Activated T-cell treated with anti-CD3 and anti-CD28 coated beads, Interleukin-2, amount 50 U/mL, for 48 hours (primary cell): Measurements from ENCODE around the gene IL12A.

ENCODE experiments used
- DNase-seq, 2 experiments: peaks; one replicate each; pipeline ENCODE4 v3.0.0-alpha.2; 2020

The IL12A gene

DNA sequence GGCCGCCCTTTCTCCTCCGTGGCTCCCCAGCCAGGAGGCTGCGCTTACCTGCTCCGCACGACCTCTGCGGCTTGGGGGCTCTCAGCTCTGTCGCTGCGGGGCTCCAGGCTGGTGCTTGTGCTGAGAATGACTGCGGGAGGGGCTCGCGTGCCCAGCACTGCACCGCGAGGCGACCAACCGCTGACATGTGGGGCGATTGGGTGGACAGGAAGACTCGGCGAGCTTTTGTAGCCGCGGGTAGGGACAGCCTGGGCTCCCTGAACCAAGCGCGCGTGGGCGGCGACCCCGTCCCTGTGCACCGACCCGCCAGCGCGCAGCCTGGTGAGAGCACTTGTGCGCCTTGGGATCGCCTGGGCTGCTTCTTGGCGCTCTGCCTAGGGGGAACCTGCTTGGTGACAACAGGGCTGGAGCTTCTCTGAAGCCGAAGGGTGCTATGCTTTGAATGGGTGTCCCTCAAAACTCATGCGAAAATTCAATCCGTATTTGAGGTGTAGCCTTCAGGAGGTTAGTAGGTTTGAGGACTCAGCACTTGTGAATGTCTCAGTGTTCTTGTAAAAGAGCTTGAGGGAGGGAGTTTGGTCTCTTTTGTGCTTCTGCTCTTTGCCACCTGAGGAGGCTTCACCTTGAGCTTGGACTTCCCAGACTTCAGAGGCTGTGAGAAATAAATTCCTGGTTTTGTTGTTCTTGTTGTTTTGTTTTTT, 50.4 kb downstream of the IL12A start:
- DNase-seq: peak; percentile 22 to 27

DNA sequence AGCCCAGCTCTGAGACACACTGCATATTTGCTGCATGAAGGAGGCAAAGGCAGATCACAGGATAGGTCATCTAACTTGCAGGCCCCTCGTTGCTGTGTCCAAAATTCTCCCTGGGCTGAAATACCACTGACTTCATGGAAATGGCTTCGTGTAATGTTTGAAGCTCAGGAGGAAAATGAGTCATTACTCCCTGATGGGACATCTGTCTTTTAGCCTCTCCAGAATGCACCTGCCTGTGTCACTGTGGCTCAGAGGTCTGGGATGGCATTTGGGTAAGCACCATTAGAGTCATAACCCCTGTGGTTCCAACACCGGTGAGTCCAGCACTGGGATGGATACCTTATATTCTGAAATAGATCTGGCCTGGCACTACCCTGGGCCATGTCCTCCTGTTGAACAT, 51.5 kb downstream of the IL12A start:
- no peak for DNase-seq

DNA sequence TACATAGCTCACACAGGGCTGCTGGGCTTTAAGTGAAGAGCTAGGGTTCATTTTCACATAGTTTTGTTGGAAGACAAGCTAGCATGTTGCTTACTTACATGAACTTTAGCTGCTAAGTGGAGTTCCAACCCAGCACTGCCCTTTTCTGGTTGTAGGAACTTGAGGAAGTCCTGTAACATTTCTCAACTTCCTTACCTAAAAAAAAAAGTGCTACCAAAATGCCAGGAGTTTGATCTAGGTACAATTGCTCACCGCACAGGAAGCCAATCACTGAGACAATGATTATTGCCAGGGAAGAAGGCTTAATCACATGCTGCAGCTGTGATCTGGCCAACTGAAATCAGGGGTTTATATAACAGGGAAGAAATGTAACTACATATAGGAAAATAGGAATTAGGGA, 52.8 kb downstream of the IL12A start:
- DNase-seq: no peak

DNA sequence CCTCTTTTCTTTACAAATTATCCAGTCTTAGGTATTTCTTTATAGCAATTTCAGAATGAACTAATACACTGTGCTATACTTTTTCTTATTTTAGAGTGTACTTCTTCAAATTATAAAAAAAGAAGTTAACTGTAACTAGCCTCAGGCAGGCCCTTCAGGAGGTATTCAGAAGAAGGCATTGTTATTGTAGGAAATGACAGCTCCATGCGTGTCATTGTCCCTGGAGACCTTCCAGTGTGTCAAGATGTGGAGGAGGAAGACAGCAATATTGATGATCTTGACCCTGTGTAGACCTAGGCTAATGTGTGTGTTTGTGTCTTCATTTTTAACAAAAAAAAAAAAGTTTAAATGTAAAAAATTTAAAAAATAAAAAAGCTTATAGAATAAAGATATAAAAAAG, 55.5 kb downstream of the IL12A start:
- DNase-seq: no peak
